WERI-Rb-1 (cell line): Measurements from ENCODE around the gene DLX2.

ENCODE experiments used
- DNase-seq: peaks from one replicate; pipeline ENCODE4 v3.0.0-alpha.2; 2020
- H3K27ac ChIP-seq: fragments of 250-450 bp; sonication (Bioruptor Pico); 2 replicates; pipeline ENCODE4 v1.5.1; 2020; ENCODE audit warnings: mild to moderate bottlenecking, moderate library complexity
- H3K27me3 ChIP-seq: fragments of 250-450 bp; sonication (Bioruptor Pico); 2 replicates; pipeline ENCODE4 v1.5.1; 2021; ENCODE audit warnings: mild to moderate bottlenecking, low read depth, moderate library complexity; ENCODE audit not compliant: insufficient read depth, severe bottlenecking
- H3K36me3 ChIP-seq: fragments of 250-450 bp; sonication (Bioruptor Pico); 2 replicates; pipeline ENCODE4 v1.5.1; 2020; ENCODE audit warnings: mild to moderate bottlenecking, moderate library complexity
- H3K4me3 ChIP-seq: 2 replicates; pipeline ENCODE4 v1.5.1; 2011; ENCODE audit warnings: low read depth, mild to moderate bottlenecking, control low read depth, low read length
- H3K9me3 ChIP-seq: fragments of 250-450 bp; sonication (Bioruptor Pico); 2 replicates; pipeline ENCODE4 v1.5.1; 2021; ENCODE audit warnings: mild to moderate bottlenecking, moderate library complexity; ENCODE audit not compliant: severe bottlenecking
- CTCF ChIP-seq: IDR thresholded peaks from 2 replicates; pipeline ENCODE4 v1.5.1; 2011; ENCODE audit warnings: low read depth, mild to moderate bottlenecking, control low read depth, inconsistent platforms, low read length

The DLX2 gene

GRCh38 chr2:172095146-172095904 lies 7.4 kb downstream of the DLX2 start:
- Histone ChIP-seq H3K27ac (no peak overlapping the region), H3K27me3 (peaks cover 94% of the 10 kb centered on the region), H3K9me3 (no peaks in the 10 kb centered on the region)

DNA sequence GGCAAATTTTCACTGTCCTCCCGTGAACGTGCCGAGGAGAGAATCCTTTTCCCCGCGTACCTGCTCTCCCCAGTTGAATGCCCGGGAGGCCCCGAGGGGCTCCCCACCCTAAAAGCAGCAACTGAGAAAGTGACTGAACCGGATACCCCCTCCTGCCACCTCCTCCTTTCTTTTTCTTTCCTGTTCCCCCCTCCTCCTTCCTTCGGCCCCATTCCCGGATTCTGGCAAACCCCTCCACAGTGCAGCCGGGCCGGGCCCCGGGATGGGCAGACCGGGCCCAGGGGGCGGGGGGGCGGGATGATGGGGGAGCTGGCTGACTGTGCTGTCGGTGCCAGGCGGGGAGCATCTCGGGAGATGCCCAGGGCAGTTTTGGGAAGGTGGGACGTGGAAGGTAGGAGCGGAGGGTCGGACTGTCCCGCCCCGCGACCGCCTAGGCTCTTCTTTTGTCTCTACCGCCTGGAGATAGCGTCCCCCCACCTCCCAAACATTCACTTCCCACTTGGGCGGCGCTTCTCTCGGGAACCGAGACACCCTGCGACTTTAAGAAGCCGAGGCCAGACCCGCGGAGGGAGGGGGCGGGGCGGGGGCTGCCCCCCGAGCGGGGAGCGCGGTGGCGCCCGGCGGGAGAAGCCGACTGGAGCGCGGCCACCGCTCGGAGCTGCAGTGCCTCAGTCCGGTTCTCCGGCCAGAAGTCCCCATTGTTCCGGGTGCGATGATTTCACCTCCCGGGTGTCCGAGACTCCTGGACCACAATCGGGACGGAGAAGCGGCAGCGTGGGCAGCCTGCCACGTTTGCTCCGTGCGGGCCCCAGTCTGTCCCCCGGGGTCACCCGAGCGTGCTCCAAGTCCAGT lies 8.2 kb downstream of the DLX2 start:
- no peak for DNase-seq
- no peak overlapping the region for H3K27ac ChIP-seq
- peaks cover 93% of the 10 kb centered on the region for H3K27me3 ChIP-seq
- peak overlapping the region; percentile 47 for H3K4me3 ChIP-seq
- no peaks in the 10 kb centered on the region for H3K9me3 ChIP-seq
- TF ChIP-seq CTCF = no peak
- H3K36me3 ChIP-seq = no peaks in the 10 kb centered on the region

More at GRCh38 chr2:172095146-172095904, 7.4 kb downstream of the DLX2 start:
- TF ChIP-seq CTCF = no peak
- peak overlapping the region; percentile 47 for H3K4me3 ChIP-seq
- DNase-seq = no peak
- no peaks in the 10 kb centered on the region for H3K36me3 ChIP-seq

DNA sequence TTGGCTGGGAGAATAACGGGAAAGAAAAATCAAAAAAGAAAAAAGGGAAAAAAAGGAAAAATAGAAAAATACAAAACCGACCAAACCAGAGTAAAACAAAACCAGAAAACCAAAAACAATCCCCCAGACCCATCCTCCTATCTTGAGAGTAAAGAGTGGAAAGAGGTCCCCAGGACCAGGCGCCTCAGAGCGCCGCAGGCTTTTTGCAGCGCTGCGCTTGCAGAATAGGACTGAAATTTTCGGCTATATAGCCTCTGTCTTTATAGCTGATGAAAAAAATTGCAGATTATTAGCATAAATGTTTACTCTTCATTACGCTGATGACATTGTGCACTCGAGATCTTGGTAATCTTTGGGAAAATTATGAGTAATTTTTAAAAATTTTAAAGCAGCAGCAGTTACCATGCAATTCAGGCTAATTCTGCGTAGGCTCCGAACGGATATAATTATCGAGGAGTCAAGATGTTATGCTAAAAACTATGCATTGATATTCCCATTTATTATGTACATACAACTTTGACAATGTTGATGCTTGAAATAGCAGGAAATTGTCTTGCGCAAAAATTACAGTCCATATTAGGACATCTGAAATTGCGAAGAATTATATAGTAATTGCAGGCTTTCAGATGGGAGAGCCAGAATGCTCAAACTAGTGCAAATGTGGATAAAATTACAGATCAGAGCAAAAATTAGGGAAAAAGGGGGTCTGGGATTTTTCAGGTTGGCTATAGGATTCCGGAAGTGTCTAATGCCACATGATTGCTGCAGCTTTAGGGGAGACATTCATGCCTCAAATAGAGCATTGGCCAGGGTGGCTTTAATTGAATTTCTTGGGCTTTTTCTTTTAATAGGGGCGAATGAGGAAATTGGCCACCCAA lies 9.0 kb downstream of the DLX2 start:
- Histone ChIP-seq H3K4me3 (no peak overlapping the region), H3K27ac (no peak overlapping the region), H3K9me3 (no peaks in the 10 kb centered on the region), H3K27me3 (peaks cover 85% of the 10 kb centered on the region), H3K36me3 (no peaks in the 10 kb centered on the region)
- no peak for DNase-seq
- no peak for TF ChIP-seq CTCF

GRCh38 chr2:172092716-172093415 lies 9.8 kb downstream of the DLX2 start:
- DNase-seq = no peak
- H3K27me3 ChIP-seq = peaks cover 82% of the 10 kb centered on the region

More at GRCh38 chr2:172092716-172093415, 9.8 kb downstream of the DLX2 start:
- Histone ChIP-seq H3K27ac (no peak overlapping the region), H3K9me3 (peaks cover 2% of the 10 kb centered on the region), H3K4me3 (no peak overlapping the region), H3K36me3 (no peaks in the 10 kb centered on the region)
- TF ChIP-seq CTCF = no peak
